Thoracic aorta (tissue), 2 donors: ENCODE results near the gene PNMA8A. TPM values are rescaled to one million over a fixed set of nuclear protein-coding genes. Genes with fewer than 3 reads are reported as not detected.
A peak's percentile ranks its signal among the peaks of the same experiment; 100 is the strongest.

Experiments
- ATAC-seq: fragments of 150-250 bp; one replicate; pipeline ENCODE4 v1.8.0; 2017; ENCODE audit warnings: low read depth; ENCODE audit not compliant: insufficient number of reproducible peaks, low FRiP score
- DNase-seq: peaks from one replicate; pipeline ENCODE4 v3.0.0-alpha.2; 2020; ENCODE audit warnings: low spot score
- H3K27ac ChIP-seq, 2 donors: fragments of 200-600 bp; sonication (generic); 1 replicate in 1 of 2; 2 replicates in 1 of 2; pipeline ENCODE4 v1.5.1; 2016; ENCODE audit warnings: mild to moderate bottlenecking in 2 of 2, moderate library complexity in 2 of 2
- H3K27me3 ChIP-seq: fragments of 200-600 bp; sonication (generic); replicated peaks from 2 replicates; pipeline ENCODE4 v1.6.0; 2016; ENCODE audit warnings: mild to moderate bottlenecking; ENCODE audit not compliant: insufficient read depth
- H3K36me3 ChIP-seq: fragments of 200-600 bp; sonication (generic); one replicate; pipeline ENCODE4 v1.5.1; 2016
- H3K4me1 ChIP-seq, 2 donors: fragments of 200-600 bp; sonication (generic); 1 replicate in 1 of 2; 2 replicates in 1 of 2; pipeline versions ENCODE4 v1.5.1 to v1.6.0; 2016; ENCODE audit warnings: low read depth in 2 of 2, mild to moderate bottlenecking in 1 of 2; ENCODE audit not compliant: control insufficient read depth in 1 of 2
- H3K4me3 ChIP-seq: fragments of 200-600 bp; sonication (generic); 2 replicates; pipeline ENCODE4 v1.5.1; 2016; ENCODE audit warnings: mild to moderate bottlenecking
- H3K9me3 ChIP-seq: fragments of 200-600 bp; sonication (generic); 2 replicates; pipeline ENCODE4 v1.5.1; 2016
- CTCF ChIP-seq: fragments of 200-600 bp; sonication (generic); IDR thresholded peaks from one replicate; pipeline ENCODE4 v1.5.1; 2019; ENCODE audit warnings: antibody characterized with exemption
- total RNA-seq, 2 donors: library from RNA; depleted of rRNA; stranded (reverse); fragments of >200 nt; gene quantifications; one replicate each; pipeline versions ENCODE4 v1.1.0 to v1.2.3, GENCODE V29; 2016

The PNMA8A gene
- total RNA-seq, 2 donors from 2014 or later: 5.1 to 14.6 TPM

GRCh38 chr19:46514589-46515289 lies 43.4 kb upstream of the PNMA8A start:
- Histone ChIP-seq H3K4me3 (no peak overlapping the region), H3K4me1 (peaks cover 5 to 14% of the 10 kb centered on the region in 2 donors), H3K27me3 (no peaks in the 10 kb centered on the region), H3K27ac (no peak overlapping the region), H3K9me3 (peaks cover 5% of the 10 kb centered on the region), H3K36me3 (no peaks in the 10 kb centered on the region)
- TF ChIP-seq CTCF: no peak
- ATAC-seq (no peak), DNase-seq (no peak)

- peak; percentile 97 for TF ChIP-seq CTCF
- no peak overlapping the region for H3K4me3 ChIP-seq
- DNase-seq: no peak
- H3K9me3 ChIP-seq: peaks cover 5% of the 10 kb centered on the region
- ATAC-seq: peak; percentile 58
- H3K27me3 ChIP-seq: no peaks in the 10 kb centered on the region
- no peak overlapping the region for H3K27ac ChIP-seq
- H3K4me1 ChIP-seq: peaks cover 6 to 20% of the 10 kb centered on the region in 2 donors
- H3K36me3 ChIP-seq: no peaks in the 10 kb centered on the region
Observed at GRCh38 chr19:46513461-46514236, 42.3 kb upstream of the PNMA8A start.

GRCh38 chr19:46511237-46511636 lies 39.9 kb upstream of the PNMA8A start:
- peaks cover 12 to 36% of the 10 kb centered on the region in 2 donors for H3K4me1 ChIP-seq
- ATAC-seq: no peak
- H3K27me3 ChIP-seq: no peaks in the 10 kb centered on the region
- TF ChIP-seq CTCF: no peak
- no peaks in the 10 kb centered on the region for H3K36me3 ChIP-seq
- no peak overlapping the region for H3K27ac ChIP-seq
- peaks cover 5% of the 10 kb centered on the region for H3K9me3 ChIP-seq
- no peak for DNase-seq
- no peak overlapping the region for H3K4me3 ChIP-seq

- H3K4me3 ChIP-seq: peak overlapping the region; percentile 1
- H3K27me3 ChIP-seq: no peaks in the 10 kb centered on the region
- DNase-seq (no peak), ATAC-seq (no peak)
- H3K4me1 ChIP-seq: peaks cover 11 to 27% of the 10 kb centered on the region in 2 donors
- TF ChIP-seq CTCF: no peak
- H3K27ac ChIP-seq: no peak overlapping the region
- peaks cover 5% of the 10 kb centered on the region for H3K9me3 ChIP-seq
- no peaks in the 10 kb centered on the region for H3K36me3 ChIP-seq
Observed at GRCh38 chr19:46508206-46508605, 36.8 kb upstream of the PNMA8A start.

GRCh38 chr19:46503848-46504453 lies 32.6 kb upstream of the PNMA8A start:
- no peak overlapping the region for H3K4me3 ChIP-seq
- no peaks in the 10 kb centered on the region for H3K36me3 ChIP-seq
- ATAC-seq (no peak), DNase-seq (no peak)
- TF ChIP-seq CTCF: no peak
- no peaks in the 10 kb centered on the region for H3K9me3 ChIP-seq
- H3K4me1 ChIP-seq: peaks cover 7 to 28% of the 10 kb centered on the region in 2 donors
- H3K27me3 ChIP-seq: no peaks in the 10 kb centered on the region
- H3K27ac ChIP-seq: no peak overlapping the region
